Stimulated activated naive CD8-positive, alpha-beta T cell treated with anti-CD3 and anti-CD28 coated beads, Interleukin-15, amount 100 ng/mL, for 72 hours (primary cell): ENCODE measurements around the gene SUFU.

Source experiments
- ATAC-seq: fragments of 150-1000 bp; cut with Tn5 transposase; 2 replicates; pipeline ENCODE4 v1.10.0; 2021; ENCODE audit warnings: mild to moderate bottlenecking, moderate library complexity
- DNase-seq, 2 donors: peaks; one replicate each; pipeline ENCODE4 v3.0.0; 2021 to 2022
- H3K27ac Mint-ChIP-seq, 2 donors: one replicate each; pipeline ENCODE4 v1.8.0; 2022; ENCODE audit warnings: mild to moderate bottlenecking in 2 of 2, mixed read lengths in 2 of 2, moderate library complexity in 2 of 2
- H3K27me3 Mint-ChIP-seq: one replicate; pipeline ENCODE4 v1.8.0; 2022; ENCODE audit warnings: mixed read lengths
- H3K4me1 Mint-ChIP-seq: one replicate; pipeline ENCODE4 v1.8.0; 2022; ENCODE audit warnings: mild to moderate bottlenecking, mixed read lengths
- H3K4me3 Mint-ChIP-seq, 2 donors: one replicate each; pipeline ENCODE4 v1.8.0; 2022; ENCODE audit warnings: mild to moderate bottlenecking in 2 of 2, mixed read lengths in 2 of 2, moderate library complexity in 1 of 2
- H3K9me3 Mint-ChIP-seq, 2 donors: one replicate each; pipeline ENCODE4 v1.8.0; 2022; ENCODE audit warnings: mixed read lengths in 2 of 2

Gene SUFU

GRCh38 chr10:102645388-102645740 is 141.6 kb downstream of the SUFU start:
- peaks cover 56% of the 10 kb centered on the region for H3K4me1 Mint-ChIP-seq
- peak in 1 of 2 donors; percentile 58 for DNase-seq
- peak overlapping the region; percentile 86 to 96 for H3K4me3 Mint-ChIP-seq
- H3K27me3 Mint-ChIP-seq, result no peaks in the 10 kb centered on the region
- no peak for ATAC-seq
- H3K9me3 Mint-ChIP-seq, result no peaks in the 10 kb centered on the region
- peak overlapping the region; percentile 95 to 99 for H3K27ac Mint-ChIP-seq

GRCh38 chr10:102645741-102646609 is 142.2 kb downstream of the SUFU start:
- peak overlapping the region; percentile 86 to 96 for H3K4me3 Mint-ChIP-seq
- ATAC-seq (peak; percentile 73), DNase-seq (peak; percentile 82 to 93)
- H3K27me3 Mint-ChIP-seq, result no peaks in the 10 kb centered on the region
- H3K27ac Mint-ChIP-seq, result peak overlapping the region; percentile 95 to 99
- peaks cover 62% of the 10 kb centered on the region for H3K4me1 Mint-ChIP-seq
- no peaks in the 10 kb centered on the region for H3K9me3 Mint-ChIP-seq

DNA sequence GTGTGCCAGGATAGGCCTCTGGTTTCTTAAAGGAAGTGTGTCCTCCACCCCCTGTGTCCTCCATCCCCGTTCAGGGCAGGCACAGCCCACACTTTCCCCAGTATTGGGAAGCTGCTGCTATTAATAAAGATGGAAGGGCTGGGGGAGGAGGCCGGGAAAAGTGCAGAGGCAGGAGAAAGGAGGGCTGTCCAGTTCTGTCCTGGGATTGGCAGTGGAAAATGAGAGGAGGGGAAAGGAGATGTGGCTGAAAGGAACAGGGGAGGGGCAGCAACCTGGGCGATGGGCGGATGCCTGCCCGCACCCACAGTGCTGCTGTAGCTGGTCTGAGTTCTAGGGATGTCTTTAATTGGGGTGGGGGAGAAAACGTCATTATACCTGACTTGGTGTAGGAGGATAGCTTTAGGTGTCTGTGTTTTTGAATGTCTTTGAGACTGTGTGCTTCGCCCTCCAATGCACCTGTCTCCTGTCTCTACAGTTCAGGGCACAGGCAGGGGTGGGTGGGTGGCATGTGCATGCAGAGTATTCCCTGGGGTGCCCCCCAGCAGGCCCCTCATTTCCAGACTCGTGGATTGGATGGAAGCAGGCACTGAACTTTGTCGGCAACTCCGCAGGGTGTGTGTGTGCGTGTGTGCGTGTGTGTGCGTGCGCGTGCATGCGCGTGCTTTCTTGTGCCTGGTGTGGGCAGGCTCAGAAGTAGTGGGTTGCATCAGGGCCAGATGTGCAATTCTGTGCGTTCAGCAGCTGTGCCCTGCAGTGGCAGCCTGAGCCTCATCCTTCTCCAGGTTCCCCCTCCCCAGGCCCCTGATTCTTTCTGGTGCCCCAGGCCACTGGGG is 143.1 kb downstream of the SUFU start:
- Mint-ChIP-seq H3K4me1 (peaks cover 63% of the 10 kb centered on the region), H3K4me3 (peak overlapping the region; percentile 86 to 96), H3K27ac (peak overlapping the region; percentile 95 to 99), H3K27me3 (no peaks in the 10 kb centered on the region), H3K9me3 (no peaks in the 10 kb centered on the region)
- DNase-seq (peak; percentile 59 to 69), ATAC-seq (peak; percentile 8)

DNA sequence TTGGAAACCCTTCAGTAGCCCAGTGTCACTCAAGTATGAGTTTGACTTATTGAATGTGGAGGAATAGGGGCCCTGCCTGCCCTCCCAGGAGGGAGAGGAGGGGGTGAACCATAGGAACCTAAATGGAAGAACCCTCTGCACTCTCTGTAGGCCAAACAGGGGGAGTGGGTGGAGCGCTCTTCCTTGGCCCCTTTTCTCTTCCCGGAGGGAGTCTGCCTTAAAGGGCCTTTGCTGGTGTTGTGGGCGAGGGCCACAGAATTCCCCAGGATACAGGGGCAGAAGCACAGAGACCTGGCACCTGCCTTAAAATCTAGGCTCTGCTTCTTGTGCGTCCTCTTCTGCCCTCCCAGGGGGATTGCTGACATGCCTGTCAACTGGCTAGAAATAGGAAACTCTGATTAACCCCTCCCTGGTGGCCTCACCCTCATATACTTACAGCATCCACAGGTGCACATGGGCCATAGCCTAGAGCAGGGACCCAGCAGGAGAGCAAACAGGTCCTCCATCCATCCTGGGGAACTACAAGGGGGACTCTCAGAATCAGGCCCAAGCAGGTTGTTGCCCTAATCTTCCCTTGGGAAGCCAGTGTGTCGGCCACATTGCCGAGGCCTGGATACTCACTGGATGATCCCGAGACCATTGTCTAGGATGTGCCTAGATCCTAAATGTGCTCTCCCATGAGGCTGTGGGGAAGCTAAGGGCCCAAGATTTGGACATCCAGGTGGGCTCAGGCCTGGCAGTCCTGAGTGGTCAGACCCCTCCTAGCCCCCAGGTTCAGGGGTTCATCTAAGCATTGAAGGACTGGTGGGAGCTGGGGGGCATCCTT is 143.9 kb downstream of the SUFU start:
- no peak for ATAC-seq
- DNase-seq, result no peak
- Mint-ChIP-seq H3K4me1 (peaks cover 69% of the 10 kb centered on the region), H3K27me3 (no peaks in the 10 kb centered on the region), H3K4me3 (peak overlapping the region; percentile 86 to 96), H3K9me3 (no peaks in the 10 kb centered on the region), H3K27ac (peak overlapping the region; percentile 46 to 82)

DNA sequence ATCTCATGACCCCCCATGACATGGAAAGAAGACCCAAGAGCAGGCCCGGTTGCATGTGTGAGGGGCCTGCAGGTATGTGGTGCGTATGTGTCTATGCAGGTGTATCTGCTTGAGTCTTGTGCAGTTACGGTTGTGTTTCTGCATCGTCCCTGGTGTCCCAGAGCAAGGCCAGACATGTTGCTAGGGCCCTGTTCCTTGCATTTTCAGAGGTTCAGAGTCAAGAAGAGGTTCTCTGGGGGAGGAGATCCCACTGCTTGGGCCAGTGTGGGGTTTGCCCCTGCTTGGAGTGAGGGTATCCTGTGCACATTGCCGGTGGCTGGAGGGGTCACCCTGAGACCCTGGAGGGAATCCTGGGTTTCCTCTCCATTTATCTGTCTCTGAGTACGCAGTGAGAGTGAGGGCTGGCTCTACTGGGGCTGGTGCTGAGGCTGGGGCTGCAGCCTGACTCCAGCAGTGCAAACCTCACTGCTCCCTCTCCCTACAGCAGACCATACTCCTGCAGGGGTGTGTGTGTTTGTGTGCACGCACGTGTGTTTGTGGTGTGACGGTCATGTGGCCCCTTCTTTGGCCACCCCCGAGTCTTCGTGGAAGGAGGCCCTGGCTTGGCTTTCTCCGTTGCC is 144.6 kb downstream of the SUFU start:
- Mint-ChIP-seq H3K4me1 (peaks cover 77% of the 10 kb centered on the region), H3K9me3 (no peaks in the 10 kb centered on the region), H3K4me3 (peak overlapping the region; percentile 86 to 96), H3K27ac (peak overlapping the region; percentile 52 to 71), H3K27me3 (no peaks in the 10 kb centered on the region)
- ATAC-seq (no peak), DNase-seq (peak in 1 of 2 donors; percentile 37)

DNA sequence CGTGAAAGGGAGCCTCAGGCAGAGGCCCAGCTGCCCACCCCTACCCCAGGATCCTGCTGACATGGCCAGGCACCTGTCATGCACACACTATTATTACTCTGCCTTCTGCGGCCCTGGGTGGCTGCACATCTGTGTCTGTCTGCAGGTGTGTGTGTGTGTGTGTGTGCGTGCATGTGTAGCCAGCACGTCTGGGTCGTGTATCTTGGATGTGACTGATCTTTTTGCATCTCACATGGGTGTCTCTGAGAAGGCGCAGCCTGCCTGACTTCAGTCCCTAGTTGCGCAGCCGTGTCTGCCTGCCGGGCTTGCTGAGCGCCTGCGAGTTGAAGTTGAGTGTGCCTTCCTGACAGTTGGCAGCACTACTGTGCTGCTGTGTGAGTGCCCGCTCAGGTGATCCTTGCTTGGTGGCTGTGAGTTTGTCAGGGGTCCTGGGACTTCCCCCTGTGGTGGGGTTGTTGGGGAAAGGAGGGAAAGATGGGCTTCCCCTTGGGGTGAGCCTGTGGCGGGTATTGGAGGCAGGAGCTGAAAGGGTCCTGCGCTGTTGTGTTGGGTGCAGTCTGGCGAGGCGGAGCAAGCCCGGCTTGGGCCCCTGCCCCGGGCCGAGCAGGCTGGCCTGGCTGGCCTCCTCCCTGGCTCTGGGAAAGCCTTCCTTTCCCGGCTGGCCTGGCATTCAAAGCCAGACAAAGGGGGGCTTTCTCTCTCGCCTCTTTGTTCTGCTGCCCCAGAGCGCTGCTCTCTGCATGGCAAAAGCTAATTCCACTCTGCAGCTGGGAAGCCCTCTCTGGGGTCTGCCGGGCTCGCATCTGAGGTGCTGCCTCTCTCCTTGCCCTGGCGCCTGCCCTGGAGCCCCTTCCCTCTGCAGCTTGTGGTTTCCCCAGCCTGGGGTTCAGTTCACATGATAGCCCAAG is 145.4 kb downstream of the SUFU start:
- Mint-ChIP-seq H3K4me3 (peak overlapping the region; percentile 86 to 96), H3K4me1 (peaks cover 84% of the 10 kb centered on the region), H3K9me3 (no peaks in the 10 kb centered on the region), H3K27me3 (no peaks in the 10 kb centered on the region), H3K27ac (peak overlapping the region; percentile 16 to 80)
- peak; percentile 6 for ATAC-seq
- peak; percentile 50 to 53 for DNase-seq

GRCh38 chr10:102649797-102650654 is 146.3 kb downstream of the SUFU start:
- Mint-ChIP-seq H3K4me3 (peak overlapping the region; percentile 86 to 96), H3K4me1 (peaks cover 93% of the 10 kb centered on the region), H3K27me3 (no peaks in the 10 kb centered on the region), H3K9me3 (no peaks in the 10 kb centered on the region), H3K27ac (peak overlapping the region; percentile 71 to 80)
- ATAC-seq (no peak), DNase-seq (no peak)

- Mint-ChIP-seq H3K27me3 (no peaks in the 10 kb centered on the region), H3K27ac (peak overlapping the region; percentile 74 to 94), H3K4me3 (peak overlapping the region; percentile 73 to 96), H3K4me1 (peaks cover 93% of the 10 kb centered on the region), H3K9me3 (no peaks in the 10 kb centered on the region)
- no peak for DNase-seq
- no peak for ATAC-seq
These were observed 147.1 kb downstream of the SUFU start for GRCh38 chr10:102650655-102651454.

DNA sequence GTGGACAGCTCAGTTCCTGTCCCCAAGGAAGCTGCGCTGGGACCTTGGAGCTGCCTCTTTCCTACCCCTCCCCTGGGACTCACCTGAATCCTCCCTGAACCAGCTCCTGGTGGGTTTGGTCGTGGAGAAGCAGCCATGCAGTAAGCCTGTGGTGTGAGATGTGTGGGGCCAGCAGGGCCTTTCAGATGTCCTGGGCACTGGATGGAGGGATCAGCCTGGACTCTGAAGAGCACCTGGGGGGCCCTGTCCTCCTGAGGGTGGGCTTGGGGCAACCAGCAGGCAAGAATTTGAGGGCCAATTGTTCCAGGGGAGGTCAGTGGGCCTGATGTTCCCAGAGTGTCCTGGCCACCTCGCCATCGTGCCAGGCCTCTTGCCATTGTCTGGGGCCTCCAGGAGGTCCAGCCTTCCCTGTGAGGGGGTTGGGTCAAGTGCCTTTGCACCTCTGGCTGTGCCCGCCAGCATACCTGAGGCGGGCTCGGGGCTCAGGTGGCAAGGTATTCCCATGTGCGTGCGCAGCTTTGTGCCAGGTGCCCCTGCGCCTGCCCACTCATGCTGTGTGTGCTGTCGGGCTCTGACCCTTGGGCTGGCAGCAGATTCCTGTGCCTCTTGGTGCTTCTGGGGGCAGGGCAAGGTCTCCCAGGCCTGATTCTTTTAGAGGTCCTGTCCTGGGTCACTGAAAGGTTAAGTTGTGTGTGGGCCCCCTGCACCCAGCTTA is 147.8 kb downstream of the SUFU start:
- no peak for ATAC-seq
- H3K27ac Mint-ChIP-seq, result peak overlapping the region; percentile 74 to 94
- H3K4me3 Mint-ChIP-seq, result peak overlapping the region; percentile 73 to 96
- H3K9me3 Mint-ChIP-seq, result no peaks in the 10 kb centered on the region
- DNase-seq, result no peak
- H3K4me1 Mint-ChIP-seq, result peaks cover 87% of the 10 kb centered on the region
- no peaks in the 10 kb centered on the region for H3K27me3 Mint-ChIP-seq

DNA sequence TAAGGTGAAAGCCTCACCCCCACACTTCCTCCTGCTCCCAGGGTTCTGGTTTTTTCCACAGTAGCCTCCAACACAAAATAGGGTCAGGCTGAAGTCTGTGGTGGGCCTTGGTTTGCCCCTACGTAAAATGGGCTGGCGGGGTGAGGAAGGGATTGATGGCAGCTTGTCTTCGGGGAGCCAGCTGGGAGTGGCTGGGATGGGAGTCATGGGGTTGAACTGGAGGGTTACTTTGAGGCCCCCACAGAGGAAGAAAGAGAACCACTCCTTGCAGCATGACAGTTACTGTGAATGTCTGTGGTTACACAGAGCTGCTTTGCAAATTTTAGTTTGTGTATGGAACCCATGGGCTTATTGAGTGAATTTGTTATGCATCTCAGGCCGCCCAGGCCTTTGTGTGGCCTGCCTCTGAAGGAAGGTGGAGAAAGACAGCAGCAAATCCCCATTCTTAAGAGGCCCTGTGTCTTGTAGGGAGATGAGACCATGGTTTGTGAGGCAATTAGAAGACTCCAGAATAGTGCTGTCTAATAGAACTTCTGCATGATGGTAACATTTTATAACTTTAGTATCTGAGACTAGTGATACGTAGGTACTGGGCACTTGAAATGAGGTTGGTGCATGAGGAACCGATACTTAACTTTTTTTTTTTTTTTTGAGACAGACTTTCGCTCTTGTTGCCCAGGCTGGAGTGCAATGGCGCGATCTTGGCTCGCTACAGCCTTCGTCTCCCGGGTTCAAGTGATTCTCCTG is 148.6 kb downstream of the SUFU start:
- peaks cover 87% of the 10 kb centered on the region for H3K4me1 Mint-ChIP-seq
- no peaks in the 10 kb centered on the region for H3K27me3 Mint-ChIP-seq
- H3K9me3 Mint-ChIP-seq, result no peaks in the 10 kb centered on the region
- DNase-seq, result no peak
- H3K27ac Mint-ChIP-seq, result peak overlapping the region; percentile 14 to 88
- ATAC-seq, result peak; percentile 26
- H3K4me3 Mint-ChIP-seq, result peak overlapping the region; percentile 73 to 96

GRCh38 chr10:102653060-102653459 is 149.3 kb downstream of the SUFU start:
- peak overlapping the region in 1 of 2 donors; percentile 15 for H3K27ac Mint-ChIP-seq

DNA sequence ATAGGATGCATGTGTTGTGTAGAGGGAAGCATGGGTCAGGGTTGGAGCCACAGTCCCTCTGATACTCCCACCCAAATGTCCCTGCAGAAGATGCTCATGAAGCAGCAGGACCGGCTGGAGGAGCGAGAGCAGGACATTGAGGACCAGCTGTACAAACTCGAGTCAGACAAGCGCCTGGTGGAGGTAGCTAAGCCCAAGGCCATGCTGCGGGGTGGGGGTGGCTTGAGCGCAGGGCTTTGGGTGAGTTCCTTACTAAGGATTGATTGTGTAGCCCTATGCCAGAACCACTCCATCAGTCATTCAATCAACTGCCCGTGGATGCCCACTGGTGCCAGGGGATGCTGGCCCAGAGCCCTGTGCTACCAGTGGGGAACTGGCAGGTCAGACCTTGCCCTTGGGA is 150.8 kb downstream of the SUFU start:
- Mint-ChIP-seq H3K9me3 (no peaks in the 10 kb centered on the region), H3K4me1 (peaks cover 87% of the 10 kb centered on the region), H3K27ac (no peak overlapping the region), H3K27me3 (no peaks in the 10 kb centered on the region), H3K4me3 (no peak overlapping the region)
- no peak for DNase-seq
- ATAC-seq, result no peak

More at GRCh38 chr10:102653060-102653459, 149.3 kb downstream of the SUFU start:
- no peaks in the 10 kb centered on the region for H3K27me3 Mint-ChIP-seq
- no peaks in the 10 kb centered on the region for H3K9me3 Mint-ChIP-seq
- H3K4me1 Mint-ChIP-seq, result peaks cover 87% of the 10 kb centered on the region
- ATAC-seq, result no peak
- no peak for DNase-seq
- H3K4me3 Mint-ChIP-seq, result peak overlapping the region in 1 of 2 donors; percentile 5
